Stimulated activated CD4-positive, alpha-beta T cell treated with anti-CD3 and anti-CD28 coated beads, Interleukin-1b, Interleukin-23, amount 100 ng/mL, for 4 hours (primary cell): ENCODE results near the gene ISYNA1.

Source experiments
- DNase-seq, 2 donors: peaks; one replicate each; pipeline ENCODE4 v3.0.0-alpha.2; 2020; ENCODE audit warnings: low read depth in 2 of 2

The ISYNA1 gene

DNA sequence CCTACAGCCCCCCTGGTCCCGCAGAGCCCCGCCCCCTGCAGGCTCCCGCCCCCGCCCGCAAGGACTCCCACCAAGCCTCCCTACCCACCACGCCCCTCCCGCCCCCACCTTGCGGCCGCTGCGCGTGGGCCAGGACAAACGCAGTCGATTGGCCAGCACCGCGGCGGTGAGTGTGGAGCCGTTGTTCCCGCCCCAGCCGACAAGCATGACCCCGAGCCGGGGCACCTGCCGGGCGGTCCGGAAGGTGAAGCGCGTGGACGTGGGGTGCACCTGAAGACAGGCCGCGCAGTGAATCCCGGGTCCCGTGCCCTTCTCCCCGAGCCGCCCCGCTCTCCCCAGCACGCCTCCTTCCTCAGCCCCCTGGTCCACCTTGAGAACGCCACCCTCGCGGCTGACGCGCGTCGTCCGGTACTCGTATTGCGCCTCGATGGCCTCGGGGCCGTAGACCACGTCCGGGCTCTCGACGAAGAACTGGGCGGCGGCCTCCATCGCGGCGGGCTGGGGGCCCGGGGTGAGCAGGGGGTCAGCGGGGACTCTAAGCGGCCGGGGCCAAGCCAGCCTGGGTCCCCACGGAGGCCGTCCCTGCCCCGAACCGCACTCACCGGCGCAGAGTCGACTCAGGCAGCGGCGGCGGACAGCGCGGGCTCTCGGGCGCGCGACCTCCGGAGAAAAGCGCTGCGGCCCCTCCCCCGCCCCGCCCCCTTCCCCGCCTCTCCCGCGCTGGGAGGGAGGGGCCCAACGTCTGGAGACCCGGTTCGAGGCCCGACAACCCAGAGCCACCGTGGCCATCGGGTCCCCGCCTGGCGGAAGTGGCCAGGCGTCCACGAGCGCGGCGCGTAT, at the start of gene ISYNA1:
Gene ISYNA1, minus strand, starts transcription at position 643 of the 840 bp plus-strand sequence. Its CDS starts 154 bp downstream, at position 489.
- DNase-seq = peak; percentile 43 to 44

DNA sequence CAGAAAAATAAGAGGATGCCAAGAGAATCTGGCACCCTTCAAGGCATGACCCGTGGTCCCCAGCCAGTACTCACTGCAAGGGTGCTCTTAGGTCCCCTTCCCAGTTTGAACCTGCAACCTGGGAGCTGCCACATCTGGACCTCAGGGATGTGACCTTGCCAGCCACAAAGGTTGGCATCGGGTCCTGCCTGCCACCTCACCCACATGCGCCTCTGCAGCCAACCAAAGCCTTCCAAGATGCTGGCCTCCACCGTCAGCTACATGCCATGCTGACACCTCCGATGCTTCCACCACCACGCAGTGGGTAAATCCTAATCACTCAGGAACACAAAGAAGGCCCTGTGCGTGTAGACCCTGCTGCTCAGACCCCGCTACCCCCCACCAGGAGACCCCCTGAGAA, 48.8 kb upstream of the ISYNA1 start:
- DNase-seq = no peak

DNA sequence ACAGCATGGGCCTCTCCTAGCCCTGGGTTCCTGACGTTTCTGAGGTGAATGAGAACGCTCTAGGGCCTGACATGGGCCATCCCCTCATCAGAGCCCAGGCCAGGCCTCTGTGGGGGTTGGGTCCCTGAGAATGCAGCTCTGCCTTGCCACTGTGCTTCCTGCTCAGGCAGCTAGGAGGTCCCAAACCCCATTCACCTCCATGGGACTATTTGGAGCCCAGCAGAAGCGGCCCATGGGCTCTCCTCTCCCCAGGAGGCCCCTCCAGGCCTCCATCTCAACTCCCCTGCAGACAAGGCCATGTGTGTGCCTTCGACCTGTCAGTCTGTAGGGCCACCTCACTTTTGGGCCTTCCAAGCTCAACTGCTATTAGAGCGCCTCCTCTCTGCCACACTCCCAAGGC, 47.1 kb upstream of the ISYNA1 start:
- DNase-seq = no peak

DNA sequence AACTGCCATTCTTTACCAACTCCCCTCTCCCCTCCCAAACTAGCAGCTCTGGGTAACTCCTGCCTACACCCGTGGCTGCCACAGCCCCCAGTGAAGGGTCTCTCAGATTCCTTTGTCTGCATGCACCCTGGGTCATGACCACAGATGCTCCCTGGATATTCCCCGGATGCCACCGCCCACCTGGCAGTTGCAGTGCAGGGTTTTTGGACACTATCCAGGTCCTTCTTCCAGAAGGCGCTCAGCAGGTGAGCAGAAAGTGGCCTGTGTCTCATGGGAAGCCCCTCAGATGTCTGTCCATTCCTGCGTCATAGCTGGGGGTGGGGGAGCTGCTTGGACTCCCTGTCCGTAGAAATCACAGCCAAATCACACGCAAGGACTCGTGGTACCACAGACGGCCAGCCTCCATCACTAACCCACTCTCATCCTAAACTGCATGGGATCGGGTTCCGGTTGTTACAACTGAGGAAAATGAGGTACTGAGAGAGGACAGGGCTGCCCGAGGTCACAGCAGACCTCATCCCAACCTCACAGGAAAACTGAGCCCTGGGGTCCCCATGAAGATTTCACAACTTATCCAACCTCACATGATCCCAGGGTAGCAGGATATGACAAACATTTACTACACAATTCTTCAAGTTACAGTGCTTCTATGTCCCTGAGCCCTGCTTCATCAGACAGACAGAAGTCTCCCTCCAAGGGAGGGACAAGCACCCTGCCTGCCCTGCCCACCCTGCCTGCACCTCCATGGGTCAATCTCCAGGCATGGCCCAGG, 45.4 kb upstream of the ISYNA1 start:
- no peak for DNase-seq

DNA sequence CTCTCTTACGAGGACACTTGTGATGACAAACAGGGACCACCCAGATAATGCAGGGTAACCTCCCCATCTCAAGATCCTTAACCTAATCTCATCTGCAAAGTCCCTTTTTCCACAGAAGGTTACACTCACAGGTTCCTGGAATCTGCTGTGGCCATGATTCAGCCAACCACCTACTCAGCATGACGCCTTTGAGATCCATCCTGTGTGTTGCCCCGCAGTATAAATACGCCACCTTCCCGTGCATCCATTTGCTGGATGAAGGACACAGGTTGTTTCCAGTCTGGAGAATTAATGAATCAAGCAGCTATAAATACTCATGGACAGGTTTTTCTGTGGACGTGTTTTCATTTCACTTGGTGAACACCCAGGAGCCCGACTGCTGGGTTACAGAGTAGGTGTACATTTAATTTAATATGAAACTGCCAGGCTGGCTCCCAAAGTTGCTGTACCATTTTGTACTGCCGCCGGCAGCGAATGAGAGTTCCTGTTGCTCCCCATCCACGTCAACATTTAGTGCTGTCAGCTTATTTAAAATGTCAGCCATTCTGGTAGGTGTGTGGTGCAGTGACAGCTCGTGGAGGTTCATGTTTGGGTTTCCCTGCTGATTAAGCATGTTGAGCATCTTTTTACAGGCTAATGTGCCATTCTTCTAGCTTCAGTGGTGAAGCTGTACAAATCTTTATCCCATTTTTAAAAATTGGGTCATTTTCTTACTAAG, 43.7 kb upstream of the ISYNA1 start:
- DNase-seq = no peak

DNA sequence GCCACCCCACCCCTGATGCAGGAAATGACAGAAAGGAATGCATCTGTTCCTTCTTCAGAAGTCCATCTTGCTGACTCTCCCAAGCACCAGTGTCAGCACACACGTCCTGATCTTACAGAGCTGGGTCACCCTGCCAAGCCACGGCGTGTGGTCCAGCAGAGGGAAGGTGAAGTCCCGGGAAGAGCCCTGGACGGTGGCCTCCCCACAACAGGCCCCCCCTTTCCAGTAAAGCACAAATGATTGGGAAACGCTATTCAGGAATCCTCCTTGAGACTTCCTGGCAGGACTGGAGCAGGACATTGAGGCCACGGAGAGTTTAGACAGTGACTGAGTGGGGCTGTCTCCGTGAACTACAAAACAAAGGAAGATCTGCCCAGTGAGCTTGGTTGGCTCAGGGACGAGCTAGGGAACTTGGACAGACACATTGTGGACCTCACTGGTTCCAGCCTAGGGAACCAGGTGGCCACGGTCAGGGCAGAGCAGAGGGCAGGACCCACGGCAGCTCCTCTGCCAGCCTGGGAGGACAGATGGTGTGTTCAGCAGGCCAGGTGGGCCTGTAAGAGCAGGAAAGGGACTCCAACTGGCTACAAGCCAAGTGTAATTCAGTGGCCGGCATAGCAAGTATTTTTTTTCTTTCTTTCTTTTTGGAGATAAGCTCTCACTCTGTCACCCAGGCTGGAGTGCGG, 42.2 kb upstream of the ISYNA1 start:
- no peak for DNase-seq

DNA sequence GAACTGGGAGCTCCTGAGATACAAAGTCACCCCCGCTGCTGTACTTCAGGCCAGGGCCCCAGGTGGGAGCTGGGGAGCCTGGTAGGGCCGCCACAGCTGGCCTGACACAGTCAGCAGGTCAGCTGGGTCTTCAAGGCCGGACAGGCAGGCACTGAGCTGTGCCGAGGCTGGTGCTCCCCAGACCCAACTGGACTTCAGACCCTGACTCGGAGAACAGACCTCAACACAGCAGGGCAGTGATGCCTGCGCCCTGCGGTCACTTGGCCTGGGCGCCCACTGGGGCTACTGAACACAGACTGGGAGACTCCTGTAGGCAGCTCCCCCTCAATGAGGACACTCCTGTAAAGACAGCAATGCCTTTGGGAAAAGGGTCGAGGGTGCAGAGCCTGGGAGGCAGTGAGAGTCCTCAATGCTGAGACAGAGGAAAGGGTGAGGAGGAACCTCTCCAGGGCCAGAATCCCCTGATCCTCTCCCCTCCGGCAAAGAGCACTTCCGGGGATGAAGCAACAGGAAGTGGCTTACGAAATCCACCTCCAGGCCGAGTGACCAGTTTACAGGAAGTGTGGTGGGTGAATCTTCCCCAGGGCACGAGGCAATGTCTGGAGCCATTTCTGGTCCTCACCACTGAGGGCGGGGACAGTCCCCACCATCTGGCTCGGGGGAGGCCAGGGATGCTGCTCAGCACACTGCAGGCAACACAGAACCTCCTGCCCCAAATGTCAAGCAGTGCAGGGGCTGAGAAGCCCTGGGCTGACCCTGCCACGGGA, 40.8 kb upstream of the ISYNA1 start:
- peak; percentile 19 to 37 for DNase-seq

DNA sequence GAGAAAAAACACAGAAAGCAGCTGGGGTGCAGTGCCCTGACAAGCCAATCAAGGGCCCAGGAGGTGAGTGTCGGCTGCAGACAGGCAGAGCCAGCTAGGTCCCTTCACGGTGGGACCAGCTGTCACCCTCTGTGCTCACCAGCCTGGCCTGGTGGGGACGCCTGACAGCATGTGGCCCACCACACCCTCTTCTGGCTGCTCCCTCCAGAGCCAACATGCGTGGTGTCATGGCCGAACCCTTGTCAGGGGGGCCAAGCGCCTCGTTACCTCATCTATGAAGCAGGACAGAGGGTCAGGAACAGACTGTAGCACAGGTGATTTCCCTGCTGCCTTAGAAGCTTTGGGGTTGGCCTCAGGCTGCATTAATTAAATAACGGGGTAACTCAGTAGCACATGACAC, 40.0 kb upstream of the ISYNA1 start:
- no peak for DNase-seq

DNA sequence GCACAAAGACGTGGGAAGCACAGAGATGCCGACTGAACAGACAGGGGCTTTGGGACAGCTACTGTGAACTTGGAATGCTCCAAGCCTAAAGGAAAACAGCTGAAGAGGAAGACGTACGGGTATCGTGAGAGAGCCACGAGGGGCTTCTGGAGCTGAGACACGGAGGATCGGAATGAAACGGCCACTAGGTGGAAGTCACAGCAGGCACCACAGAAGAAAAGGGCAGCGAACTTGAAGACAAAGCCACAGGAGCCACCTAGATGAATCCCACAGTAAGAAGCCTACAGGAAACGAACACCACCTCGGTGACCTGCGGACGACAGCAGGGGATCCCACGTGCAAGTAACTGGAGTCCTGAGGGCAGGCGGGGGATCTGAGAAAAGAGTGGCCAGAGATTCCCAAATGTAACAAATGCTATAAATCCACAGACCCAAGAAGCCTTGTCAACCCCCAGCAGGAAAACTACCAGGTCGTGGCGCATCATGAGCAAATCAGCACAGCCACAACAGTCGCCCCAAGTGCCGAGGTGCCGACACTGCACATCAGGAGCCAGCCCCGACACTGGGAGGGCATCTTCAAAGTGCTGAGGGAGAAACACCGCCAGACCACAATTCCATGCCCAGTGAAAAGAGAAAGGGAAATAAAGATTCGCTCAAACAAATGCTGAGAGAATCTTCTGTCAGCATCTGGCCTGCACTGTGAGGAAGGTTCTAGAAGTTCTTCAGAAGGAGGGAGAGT, 39.3 kb upstream of the ISYNA1 start:
- DNase-seq = no peak

DNA sequence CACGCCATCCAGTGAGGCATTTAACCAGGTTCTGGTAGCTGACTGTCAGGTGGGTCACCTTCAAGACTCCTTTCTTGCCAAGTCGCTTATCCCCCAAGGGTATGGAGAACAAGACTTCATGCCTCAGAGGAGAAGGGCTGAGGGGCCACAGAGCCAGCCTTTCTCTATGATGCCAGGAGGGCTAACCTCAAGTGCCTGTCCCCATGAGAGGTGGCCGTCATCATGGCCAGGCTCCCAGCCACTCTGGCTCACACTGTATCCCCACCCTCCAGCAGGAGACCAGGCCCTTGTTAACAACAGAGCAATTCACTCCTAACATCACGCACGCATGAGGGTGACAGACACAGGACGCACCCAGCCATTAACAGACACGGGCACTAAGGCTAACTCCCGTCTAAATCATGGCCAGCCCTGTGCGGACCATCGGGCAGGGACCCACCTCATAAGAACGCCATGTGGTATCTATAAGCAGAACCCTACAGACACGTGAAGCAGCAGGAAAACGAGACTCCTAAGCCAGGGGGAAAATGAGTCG, 38.6 kb upstream of the ISYNA1 start:
- DNase-seq = no peak

DNA sequence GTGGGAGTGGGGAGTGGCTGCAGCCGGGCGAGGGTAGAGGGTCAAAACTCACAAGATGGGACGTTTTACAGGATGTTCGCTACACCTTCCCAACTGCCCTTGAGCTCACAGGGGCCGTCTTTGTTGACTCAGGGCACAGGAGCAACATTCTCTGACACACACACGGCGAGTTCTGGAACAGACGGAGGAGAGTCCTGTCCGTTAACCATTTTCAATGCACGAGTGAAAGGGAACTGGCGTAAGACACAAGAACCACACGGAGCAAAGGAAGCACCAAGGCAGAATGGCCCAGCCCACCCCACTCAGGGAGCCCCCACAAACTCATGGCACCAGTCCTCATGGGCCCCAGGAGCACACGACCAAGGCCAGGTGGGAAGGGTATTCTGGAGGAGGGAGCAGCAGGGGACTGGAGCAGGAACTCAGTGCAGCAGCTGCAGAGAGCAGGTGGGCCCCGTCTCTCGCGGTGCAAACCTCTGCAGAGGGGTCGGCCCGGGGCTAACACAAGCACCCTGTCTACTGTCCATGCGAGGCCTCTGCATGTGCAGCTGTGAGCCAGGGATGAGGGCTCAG, 37.9 kb upstream of the ISYNA1 start:
- no peak for DNase-seq

DNA sequence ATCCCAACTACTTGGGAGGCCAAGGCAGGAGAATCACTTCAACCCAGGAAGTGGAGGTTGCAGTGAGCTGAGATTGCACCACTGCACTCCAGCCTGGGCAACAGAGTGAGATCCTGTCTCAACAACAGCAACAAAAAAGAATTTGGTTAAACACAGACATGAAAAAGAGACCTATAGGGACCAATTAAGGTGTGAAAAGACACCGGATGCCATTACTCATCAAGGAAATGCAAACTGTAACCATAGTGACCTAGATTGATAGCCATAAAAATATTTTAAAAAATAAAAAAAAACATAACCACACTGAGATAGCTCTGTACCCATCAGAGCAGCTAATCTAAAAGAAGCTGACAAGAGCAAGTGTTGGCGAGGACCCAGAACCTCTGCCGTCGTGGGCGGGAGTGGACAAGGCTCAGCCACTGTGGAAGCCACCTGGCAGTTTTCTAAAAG, 37.1 kb upstream of the ISYNA1 start:
- DNase-seq = no peak

DNA sequence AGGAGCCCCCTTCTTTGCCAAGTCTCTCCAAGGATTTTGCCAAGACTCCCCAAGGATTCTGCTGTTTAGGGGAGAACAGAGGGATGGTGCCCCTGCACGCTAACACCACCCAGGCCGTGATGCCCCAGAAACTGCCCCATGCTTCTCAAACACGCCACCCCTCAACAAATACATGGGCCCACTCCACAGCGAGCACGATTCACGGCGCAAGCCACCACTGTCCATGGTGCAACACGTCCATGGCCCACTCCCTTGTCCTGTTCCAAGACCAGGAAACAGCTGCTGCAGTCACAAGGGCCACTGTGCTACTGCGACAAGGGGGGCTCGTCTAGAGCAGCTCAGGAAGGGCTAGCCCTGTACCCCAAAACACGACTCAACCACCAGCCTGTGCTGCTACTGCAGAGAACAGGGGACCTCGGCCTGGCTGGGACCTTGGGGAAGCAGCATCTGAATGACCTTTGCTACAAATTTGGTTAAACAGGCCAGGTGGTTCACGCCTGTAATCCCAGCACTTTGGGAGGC, 36.5 kb upstream of the ISYNA1 start:
- no peak for DNase-seq

DNA sequence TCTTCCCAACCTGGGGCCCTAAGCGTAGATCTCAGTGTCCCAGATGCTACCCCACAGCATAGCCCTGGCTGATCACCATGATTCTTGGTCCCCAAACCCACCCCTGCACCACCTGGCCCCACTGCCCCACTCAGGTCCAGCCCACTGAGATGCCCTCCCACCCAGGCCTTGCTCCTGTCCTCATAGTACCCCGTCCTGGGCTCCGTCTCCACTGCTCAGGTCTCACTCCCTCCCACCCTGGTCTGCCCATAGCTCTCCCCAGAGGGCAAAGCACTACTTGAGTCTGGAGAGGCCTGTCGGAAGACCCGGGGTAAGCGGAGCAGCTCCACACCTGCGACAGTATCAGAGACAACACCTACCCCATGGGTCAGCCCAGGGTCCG, 35.8 kb upstream of the ISYNA1 start:
- DNase-seq = no peak

DNA sequence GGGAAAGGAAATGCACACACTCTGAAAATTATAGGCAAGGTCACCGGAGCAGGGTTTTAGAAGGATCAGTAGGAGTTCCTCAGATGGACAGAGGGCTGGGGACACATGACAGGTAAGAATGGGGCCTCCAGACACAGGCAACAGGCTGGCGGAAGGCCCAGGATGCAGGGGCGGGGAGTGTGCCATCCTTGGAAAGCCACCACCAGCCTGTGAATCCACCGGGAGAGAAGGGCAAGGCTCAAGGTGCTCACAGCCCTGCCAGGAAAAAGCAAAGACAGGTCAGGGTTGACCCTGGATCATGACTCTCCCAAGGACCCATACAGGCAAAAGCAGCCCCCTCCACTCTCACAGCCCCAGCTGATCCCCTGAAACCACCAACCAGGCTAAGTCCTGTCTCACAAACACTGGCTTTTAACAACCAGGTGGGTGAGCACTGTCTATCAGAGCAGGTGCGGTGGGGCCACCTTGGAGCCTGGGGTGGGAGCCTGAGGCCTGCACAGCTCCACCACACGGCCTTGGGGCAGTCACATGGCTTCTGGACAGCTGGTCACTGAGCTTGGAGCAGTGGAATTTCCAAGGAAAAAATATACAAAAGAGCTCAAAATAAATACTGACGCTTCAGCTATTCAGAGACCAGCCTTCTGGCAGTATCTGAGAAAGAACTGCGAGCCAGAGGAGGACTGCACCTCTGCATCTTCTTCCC, 35.2 kb upstream of the ISYNA1 start:
- no peak for DNase-seq

DNA sequence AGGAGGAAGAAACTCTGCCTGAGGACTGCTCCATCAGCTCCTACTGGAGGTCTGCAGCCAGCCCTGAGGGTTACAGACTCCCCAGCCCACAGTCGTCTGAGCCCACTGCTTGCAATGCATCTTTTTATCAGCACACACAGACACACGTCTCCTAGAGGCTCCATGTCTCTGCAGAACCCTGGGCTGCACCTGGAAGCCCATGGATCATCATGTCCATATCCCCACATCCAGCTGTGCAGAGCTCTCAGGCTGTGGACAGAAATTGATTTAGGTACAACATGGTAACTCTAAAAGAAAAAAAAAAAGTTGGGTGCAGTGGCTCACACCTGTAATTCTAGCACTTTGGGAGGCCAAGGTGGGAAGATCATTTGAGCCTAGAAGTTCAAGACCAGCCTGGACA, 32.9 kb upstream of the ISYNA1 start:
- DNase-seq = no peak

DNA sequence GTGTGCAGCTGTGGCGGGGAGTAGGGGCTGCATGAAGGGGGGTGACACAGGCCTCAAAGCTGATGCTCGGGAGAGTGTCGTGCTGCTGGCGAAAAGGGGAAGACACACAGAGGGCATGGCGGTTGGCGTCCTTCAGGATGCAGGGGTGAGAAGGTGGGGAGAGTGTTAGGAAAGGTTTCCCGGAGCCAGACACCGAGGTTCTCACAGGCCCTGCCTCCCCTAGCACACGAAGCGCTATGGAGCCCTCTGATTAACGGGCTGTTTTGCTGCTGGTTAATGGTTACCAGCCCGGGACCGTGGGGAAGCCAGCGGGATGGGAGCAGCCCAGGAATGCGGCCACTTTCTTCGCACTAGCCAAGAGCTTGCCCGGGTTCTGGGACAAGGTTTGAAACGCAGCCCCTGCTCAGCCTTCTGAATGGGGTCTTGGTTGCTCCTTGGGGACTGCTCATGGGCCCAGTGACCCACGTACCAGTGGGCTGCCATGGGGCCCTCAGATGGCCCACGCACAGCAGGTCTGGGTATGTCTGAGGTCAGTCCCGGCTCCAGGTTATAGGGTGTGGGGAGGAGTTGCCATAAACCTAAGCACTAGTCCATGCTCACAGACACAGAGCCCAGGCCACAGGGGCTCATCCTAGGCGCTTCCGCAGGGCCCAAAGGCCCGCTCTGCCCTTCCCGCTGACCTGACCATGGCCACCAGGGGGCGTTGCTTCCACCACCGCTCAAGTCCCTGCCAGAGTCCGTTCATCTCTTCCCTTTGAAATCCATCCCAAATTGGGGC, 31.3 kb upstream of the ISYNA1 start:
- peak; percentile 53 to 58 for DNase-seq

DNA sequence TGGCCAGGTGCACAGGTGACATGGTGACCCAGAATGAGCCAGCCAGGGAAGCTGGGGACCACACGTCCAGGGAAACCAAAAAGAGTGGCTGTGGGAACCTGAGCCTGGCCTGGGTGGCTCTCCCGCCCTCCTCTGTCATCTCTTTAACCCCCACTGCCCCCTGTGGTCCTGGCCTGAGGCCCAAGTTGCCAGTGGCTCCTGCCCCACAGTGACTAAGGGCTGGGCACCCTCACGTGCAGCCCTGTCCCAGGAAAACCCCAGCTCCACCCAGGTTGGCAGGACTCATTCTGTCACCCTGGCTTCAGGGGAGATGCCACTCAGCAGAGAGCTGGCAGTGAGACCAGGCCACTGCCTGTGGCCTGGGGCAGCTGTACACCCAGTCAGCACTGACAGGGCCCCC, 30.6 kb upstream of the ISYNA1 start:
- no peak for DNase-seq
